ENCODE measurements around the gene DTHD1.

DNA sequence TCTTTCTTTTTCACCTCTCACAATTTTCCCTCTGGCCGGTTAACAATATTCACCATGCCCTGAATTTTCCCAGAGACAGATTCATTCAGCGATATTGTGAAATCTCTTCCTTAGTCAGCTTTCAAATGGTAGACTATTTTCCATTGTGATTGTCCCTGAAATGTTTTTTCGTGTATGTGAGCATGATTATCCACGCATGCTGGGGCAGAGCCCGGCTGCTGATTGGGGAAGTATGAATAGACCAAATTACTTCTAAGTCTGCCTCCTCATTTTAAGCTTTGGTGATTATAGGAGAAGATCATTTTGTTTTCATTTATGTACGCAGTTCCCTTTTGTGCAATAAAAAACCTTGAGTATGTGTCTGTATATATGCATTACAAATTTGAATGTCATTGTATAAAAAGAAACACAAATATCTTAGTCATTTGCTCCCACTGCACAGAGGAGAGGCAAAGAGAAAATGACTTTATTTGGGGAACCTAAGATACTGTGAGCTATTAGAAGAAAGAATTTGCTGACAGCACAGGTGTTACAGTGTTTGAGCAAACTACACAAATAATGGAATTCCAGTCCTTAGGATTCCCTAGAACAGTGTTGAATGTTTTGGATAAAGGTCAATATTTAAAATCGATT, 11.3 kb downstream of the DTHD1 start:
- no peak for TF ChIP-seq EZH2 (IDR thresholded peaks at IDR 0.05; ENCODE audit: insufficient read depth, poor library complexity, severe bottlenecking)
- TF ChIP-seq EZH2phosphoT487 (IDR thresholded peaks at IDR 0.05; ENCODE audit: insufficient read depth, low read depth) = no peak
